OCI-M2 (cell line): ENCODE data around the gene MLC1.

Source experiments
- DNase-seq: peaks from one replicate; lab custom pipeline; 2025; ENCODE audit not compliant: unreplicated experiment; lab: John Stamatoyannopoulos, UW

MLC1 gene

GRCh38 chr22:50085211-50085972 is at the start of gene MLC1:
Gene MLC1 (minus strand): TSS chr22:50085426. CDS start chr22:50084902, 524 bp downstream.
- peak; percentile 73 for DNase-seq

GRCh38 chr22:50134481-50134880 is 49.3 kb upstream of the MLC1 start:
- DNase-seq, result no peak

- DNase-seq, result no peak
Measured at GRCh38 chr22:50131894-50132293, 46.7 kb upstream of the MLC1 start.

GRCh38 chr22:50129121-50129736 is 44.0 kb upstream of the MLC1 start:
- DNase-seq, result no peak

GRCh38 chr22:50125029-50125428 is 39.8 kb upstream of the MLC1 start:
- DNase-seq, result no peak

- DNase-seq, result no peak
Measured at GRCh38 chr22:50123119-50123518, 37.9 kb upstream of the MLC1 start.

GRCh38 chr22:50121202-50121740 is 36.0 kb upstream of the MLC1 start:
- DNase-seq, result no peak

GRCh38 chr22:50119768-50120251 is 34.6 kb upstream of the MLC1 start:
- no peak for DNase-seq

- DNase-seq, result no peak
Measured at GRCh38 chr22:50119169-50119767, 34.0 kb upstream of the MLC1 start.

GRCh38 chr22:50118557-50119168 is 33.4 kb upstream of the MLC1 start:
- peak; percentile 50 for DNase-seq

- DNase-seq, result no peak
Measured at GRCh38 chr22:50118129-50118528, 32.9 kb upstream of the MLC1 start.

- DNase-seq, result no peak
Measured at GRCh38 chr22:50117168-50117762, 32.0 kb upstream of the MLC1 start.

GRCh38 chr22:50115693-50116092 is 30.5 kb upstream of the MLC1 start:
- DNase-seq, result no peak

- no peak for DNase-seq
Measured at GRCh38 chr22:50114221-50115021, 29.2 kb upstream of the MLC1 start.

GRCh38 chr22:50112151-50113118 is 27.2 kb upstream of the MLC1 start:
- no peak for DNase-seq

GRCh38 chr22:50111056-50111455 is 25.8 kb upstream of the MLC1 start:
- no peak for DNase-seq

- no peak for DNase-seq
Measured at GRCh38 chr22:50107529-50107928, 22.3 kb upstream of the MLC1 start.

GRCh38 chr22:50105208-50106100 is 20.2 kb upstream of the MLC1 start:
- peak; percentile 27 for DNase-seq
